ENCODE measurements around the gene BRD3.

Gene BRD3

GRCh38 chr9:134035041-134036039 is 32.5 kb downstream of the BRD3 start:
- DNase-seq, result no peak

GRCh38 chr9:134034215-134035040 is 33.4 kb downstream of the BRD3 start:
- DNase-seq, result no peak

- DNase-seq, result no peak
Measured at GRCh38 chr9:134033516-134034214, 34.2 kb downstream of the BRD3 start.

- no peak for DNase-seq
Measured at GRCh38 chr9:134032456-134033222, 35.2 kb downstream of the BRD3 start.

- no peak for DNase-seq
Measured at GRCh38 chr9:134031783-134032182, 36.0 kb downstream of the BRD3 start.

- no peak for DNase-seq
Measured at GRCh38 chr9:134030821-134031470, 36.9 kb downstream of the BRD3 start.

GRCh38 chr9:134029248-134030226 is 38.3 kb downstream of the BRD3 start:
- DNase-seq, result no peak

GRCh38 chr9:134028575-134029247 is 39.1 kb downstream of the BRD3 start:
- no peak for DNase-seq

GRCh38 chr9:134028076-134028475 is 39.8 kb downstream of the BRD3 start:
- DNase-seq, result no peak

- no peak for DNase-seq
Measured at GRCh38 chr9:134027561-134027960, 40.3 kb downstream of the BRD3 start.

GRCh38 chr9:134026981-134027380 is 40.8 kb downstream of the BRD3 start:
- DNase-seq, result no peak

- no peak for DNase-seq
Measured at GRCh38 chr9:134026581-134026980, 41.2 kb downstream of the BRD3 start.

- DNase-seq, result peak; percentile 62
Measured at GRCh38 chr9:134025606-134026541, 42.0 kb downstream of the BRD3 start.

GRCh38 chr9:134024828-134025605 is 42.8 kb downstream of the BRD3 start, which contains the start of gene BRD3OS:
Gene BRD3OS, plus strand, starts transcription at chr9:134025481. Its CDS starts 1,267 bp downstream, at chr9:134026748.
- DNase-seq, result peak; percentile 99

GRCh38 chr9:134024214-134024792 is 43.5 kb downstream of the BRD3 start:
- DNase-seq, result no peak

- no peak for DNase-seq
Measured at GRCh38 chr9:134014946-134015345, 52.9 kb downstream of the BRD3 start.

GRCh38 chr9:134011401-134011800 is 56.4 kb downstream of the BRD3 start:
- DNase-seq, result no peak

Measured in femur (tissue), 1 donor.